HG02870 (cell line): ENCODE data around the gene CPSF4.
"Not testable (repeated sequence)": the region's sequence is repeated elsewhere in the genome, so short reads cannot be mapped to it uniquely, and the experiment has no call there.

Source experiments
- ATAC-seq: cut with Tn5 transposase; IDR thresholded peaks from one replicate; pipeline ENCODE4 v1.9.1; 2021; ENCODE audit warnings: mild to moderate bottlenecking, moderate library complexity; ENCODE audit not compliant: unreplicated experiment

Gene CPSF4

DNA sequence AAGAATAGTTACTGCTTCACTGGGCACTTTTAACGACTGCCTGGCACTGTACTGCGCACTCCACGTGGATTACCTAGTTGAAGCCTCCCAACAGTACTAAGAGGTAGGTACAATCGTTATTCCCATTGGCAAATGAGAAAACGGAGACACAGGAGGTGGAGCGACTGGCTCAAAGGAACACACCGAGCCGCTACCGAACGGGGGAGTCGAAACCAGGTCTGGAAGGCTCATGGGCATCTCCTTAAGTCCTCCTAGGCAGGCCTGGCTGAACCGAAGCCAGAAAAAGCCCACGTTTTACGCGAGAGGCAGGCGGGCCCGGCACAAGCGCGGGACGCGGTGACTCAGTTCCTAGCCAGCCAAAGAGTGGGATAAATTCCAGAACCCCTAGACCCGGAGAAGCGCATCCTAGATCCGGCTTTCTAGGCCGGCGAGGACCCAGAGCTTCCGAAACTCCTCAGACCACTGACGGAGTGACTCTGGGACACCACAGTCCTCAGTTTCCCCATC lies 30.8 kb upstream of the CPSF4 start:
- no peak for ATAC-seq

DNA sequence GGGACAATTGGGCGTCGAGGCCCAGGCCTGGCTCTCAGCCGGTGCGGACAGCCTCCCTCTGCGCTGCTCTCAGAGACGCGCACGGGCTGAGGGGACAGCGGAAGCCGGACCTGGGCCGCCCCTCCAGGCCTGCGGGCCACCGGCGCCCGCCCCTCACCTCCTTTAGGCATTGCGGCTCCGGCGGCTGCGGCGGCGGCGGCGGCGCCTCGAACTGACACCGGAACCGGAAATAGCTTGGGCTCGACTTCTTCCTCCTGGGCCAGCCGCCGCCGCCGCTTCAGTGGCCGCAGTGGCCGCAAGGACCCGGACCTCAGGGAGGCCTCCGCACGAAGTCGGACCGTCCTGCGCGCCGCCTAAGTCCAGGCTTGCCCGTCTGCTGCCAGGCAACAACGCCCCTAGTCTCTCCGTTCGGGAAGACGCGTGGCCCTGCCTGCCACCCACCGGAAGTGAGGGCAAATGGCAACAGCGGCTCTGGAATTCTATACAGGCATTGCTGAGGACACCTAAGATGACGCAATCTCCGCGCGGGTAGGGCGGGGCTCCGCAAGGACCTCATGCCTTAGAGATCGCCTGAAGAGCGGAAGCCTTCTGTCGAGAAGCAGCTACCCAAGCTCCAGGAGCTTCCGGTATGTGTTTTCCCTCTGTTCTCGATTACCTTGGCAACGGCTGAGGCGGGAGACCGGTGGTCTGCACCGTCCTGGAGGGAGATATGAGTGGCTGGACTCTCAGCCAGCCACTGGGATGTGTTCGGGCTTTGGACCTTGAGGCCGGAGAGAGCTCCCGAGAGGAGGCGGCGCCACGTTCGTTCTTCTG lies 30.2 kb upstream of the CPSF4 start, which contains the start of the genes BUD31 and PDAP1:
TSS of gene BUD31 (plus strand) at position 591 of the 813 bp plus-strand sequence. CDS start 2,124 bp downstream, outside the sequence.
TSS of gene PDAP1 (minus strand) at position 219 of the 813 bp plus-strand sequence. CDS start at position 170, 49 bp downstream.
- peak; percentile 68 for ATAC-seq

DNA sequence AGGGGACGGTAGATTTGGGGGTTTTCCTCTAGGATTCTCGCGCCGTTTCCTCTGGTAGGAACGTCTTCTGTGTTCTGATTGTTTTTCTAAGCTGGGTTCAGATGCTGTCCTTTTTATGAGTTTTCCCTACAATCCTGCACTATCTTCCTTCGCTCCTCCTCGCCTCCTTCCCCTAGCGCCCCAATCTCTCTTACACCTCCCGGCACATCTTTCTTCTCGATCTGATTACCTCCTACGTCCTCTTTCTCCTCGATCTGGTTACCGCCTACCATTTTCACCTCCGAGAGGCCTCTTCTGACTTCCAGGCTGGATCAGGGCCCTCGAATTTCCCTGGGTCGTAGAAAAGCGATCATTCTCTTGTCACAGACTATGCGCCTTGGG lies 29.6 kb upstream of the CPSF4 start:
- ATAC-seq = peak; percentile 3

DNA sequence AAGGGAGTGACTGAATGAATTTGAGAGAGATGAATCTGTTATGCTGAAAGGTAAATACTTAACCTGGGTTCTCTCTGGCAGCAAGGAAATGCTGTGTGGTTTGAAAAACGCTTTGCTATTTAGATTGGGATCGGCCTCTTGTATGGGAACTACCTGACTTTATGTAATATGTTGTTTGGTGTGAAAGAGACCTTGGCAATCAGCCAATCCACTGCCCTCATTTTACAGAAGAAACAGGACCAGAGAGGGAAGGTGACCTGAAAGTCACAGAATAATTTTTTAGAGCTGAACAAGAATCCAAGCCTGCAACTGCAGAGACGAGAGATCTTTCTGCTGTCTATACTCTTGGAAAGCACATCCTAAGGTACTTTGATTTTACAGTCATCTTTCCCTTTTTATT lies 28.9 kb upstream of the CPSF4 start:
- no peak for ATAC-seq

DNA sequence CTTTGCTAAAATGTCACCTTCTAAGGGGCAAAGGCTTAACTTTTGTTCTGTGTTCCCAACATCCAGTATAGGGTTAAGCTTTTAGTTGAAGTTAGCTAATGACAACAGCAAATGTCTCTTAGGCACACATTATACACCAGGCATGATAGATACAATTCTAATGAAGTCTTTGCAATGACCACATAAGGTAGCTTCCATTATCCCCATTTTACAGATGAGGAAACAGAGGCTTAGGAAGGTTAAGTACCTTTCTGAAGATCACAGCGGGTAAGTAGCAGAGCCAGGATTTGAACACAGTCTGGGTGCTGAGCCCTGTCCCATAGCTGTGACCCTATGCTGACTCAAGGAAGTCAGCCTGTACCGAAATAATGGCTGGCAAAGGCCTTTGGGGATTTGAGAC lies 28.1 kb upstream of the CPSF4 start:
- ATAC-seq = no peak

DNA sequence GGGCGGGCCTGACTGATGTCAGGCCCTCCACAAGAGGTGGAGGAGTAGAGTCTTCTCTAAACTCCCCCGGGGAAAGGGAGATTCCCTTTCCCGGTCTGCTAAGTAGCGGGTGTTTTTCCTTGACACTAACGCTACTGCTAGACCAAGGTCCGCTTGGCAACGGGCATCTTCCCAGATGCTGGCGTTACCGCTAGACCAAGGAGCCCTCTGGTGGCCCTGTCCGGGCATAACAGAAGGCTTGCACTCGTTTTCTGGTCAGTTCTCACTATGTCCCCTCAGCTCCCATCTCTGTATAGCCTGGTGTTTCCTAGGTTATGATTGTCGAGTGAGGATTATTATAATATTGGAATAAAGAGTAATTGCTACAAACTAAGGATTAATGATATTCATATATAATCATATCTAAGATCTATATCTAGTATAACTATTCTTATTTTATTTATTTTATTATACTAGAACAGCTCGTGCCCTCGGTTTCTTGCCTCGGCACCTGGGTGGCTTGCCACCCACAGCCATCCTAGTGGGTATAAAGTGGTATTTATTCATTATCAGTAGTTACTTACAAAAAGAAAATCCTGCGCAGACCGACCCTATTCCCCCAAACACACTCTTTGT lies 23.1 kb upstream of the CPSF4 start:
- ATAC-seq = not testable (repeated sequence)

DNA sequence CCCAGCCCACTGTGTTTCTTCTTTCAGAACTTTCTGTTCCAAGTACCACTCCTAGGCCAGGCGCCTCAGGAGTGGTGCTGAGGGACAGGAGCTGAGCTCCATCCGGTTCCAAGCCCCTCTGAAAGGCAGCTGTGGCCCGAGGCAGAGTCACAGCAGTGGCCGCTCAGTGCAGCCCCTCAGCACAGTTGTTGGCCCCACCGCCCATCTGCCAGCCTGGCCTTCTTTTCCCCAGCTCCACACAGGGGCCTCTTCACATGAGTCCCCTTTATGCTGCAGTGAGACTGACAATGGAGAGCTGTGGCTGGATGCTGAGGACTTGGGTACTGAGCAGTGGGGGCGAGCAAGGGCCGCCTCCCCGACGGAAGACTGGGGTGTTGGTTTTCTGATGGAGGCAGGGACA lies 20.5 kb upstream of the CPSF4 start:
- no peak for ATAC-seq

DNA sequence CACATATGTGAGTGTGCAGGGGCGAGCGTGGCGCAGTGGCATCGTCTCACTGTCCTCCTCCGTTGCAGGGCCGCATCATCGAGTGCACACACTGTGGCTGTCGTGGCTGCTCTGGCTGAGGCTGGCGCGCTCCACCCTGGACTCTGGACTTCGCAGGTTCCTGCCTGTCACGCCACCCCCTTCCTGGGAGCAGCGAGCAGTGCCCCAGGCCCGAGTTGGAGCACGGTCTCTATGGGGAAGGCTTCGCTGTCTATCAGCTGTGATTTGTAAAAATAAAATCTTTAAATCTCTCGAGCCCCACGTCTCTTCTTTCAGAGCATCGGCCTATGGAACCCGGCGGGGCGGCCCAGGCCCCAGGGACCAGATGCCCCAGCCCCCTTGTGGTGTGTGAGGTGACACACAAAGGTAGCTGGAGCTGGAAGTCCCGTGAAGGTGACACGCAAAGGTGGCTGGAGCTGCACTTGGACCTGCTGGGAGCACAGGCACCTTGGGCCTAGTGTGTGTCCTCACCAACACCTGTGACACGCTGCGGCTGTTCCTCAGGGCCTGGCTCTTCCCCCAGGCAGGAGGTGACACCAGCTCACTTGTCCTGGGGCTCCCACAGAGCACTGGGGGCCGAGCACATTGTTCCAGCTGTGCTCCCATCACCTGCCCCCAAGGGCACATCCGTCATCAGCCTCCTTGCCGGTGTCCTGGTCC lies 19.3 kb upstream of the CPSF4 start:
- ATAC-seq = no peak

DNA sequence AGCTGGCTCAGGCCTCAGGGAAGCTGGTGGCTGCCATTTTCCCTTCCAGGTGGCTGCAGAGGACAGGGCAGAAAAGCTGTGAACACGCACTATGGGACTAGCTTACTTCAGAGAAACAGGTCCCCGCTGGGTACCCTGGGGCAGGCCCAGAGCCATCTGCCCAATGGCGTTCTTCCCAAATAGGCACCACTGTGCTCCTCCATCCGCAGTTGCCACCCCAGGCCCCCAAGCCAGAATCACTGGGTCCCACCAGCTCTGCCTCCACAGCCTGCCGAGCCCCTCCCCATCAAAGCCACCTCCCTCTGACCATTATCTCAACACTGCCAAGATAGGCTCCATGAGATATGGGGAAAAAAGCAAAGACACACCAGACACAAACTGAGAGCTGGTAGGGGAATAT lies 18.5 kb upstream of the CPSF4 start:
- ATAC-seq = no peak

DNA sequence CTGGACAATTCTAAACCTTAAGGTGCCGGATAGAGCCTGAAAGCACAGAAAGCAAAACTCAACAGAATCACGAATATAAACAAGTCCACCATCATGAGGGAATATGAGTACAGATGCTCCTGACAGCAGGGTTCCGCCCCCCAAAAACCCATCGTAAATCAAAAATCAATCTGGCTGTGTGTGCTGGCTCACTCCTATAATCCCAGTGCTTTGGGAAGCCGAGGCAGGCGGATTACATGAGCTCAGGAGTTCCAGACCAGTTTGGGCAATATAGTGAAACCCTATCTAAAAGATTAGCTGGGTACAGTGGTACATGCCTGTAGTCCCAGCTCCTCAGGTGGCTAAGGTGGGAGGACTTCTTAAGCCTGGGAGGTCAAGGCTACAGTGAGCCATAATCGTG lies 17.8 kb upstream of the CPSF4 start:
- ATAC-seq = no peak

DNA sequence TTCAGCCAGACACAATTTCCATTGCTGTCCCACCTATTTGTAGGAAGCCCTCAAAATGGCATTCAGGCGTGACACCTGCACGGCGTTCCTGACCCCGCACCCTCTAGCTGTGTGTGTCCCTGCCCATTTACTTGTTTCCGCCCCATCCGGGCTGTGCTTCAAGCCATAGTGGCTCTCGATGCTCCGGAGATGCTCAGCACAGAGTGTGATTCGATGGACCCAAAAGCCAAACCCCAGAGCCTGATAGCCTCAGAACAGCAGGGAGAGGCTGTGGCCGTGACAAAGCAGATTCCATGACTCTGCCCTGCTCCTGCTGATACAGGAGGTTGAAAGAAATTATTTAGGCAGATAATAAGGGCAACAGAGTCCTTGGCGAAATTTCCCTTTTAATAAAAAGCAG lies 16.6 kb upstream of the CPSF4 start:
- ATAC-seq = no peak

DNA sequence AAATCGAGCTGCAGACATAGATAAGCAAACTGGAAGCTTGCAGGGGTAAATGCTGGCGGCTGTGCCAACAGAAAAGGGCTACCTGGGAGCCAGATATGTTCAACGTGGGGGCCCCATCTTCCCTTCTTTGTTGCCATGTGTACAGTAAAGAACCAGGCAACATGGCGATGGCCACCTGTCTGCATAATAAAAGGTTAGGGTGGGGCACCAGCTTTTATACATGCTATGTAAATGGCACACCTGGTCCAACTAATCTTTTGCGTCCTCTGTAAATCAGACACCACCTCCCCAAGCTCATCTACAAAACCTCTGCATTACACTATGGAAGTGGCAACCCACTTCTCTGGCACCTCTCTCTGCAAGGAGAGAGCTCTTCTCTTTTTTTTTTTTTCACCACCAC lies 16.1 kb upstream of the CPSF4 start:
- no peak for ATAC-seq

DNA sequence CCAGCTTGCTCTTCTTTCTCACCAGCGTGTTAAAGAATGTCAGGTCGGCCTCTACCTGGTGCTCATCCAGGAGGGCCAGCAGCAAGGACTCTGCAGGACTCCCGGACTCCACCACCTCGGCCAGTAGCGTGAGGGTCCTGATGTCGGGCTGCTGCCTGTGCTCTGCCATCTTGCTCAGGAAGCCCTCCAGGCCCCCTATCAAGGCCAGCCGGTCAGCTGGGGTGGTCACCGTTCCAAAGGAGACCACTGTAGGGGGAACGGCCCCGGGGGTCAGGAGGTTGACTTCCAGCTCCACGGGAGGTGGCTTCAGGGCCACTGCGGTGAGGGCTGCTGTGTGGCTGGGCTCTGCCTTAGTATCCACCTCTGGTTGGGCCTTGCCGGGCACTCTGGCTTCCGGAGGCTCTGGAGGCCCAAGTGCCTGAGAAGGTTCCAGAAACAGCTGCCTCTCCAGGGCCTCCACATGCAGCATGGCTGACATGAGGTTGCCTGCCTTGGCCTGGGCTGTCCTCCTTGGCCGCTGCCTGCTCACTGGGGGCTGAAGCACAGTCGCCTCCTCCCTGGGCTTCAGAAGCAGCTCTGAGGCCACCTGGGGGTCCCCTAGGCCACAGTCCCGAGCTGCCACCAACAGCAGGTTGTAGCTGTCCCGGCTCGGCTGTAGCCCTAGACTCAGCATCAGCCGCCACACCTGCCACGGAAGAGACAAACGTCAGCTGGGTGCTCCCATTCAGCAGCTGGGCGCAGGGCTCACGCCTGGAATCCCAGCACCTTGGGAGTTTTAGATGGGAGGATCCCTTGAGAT lies 13.6 kb upstream of the CPSF4 start:
- ATAC-seq = no peak

DNA sequence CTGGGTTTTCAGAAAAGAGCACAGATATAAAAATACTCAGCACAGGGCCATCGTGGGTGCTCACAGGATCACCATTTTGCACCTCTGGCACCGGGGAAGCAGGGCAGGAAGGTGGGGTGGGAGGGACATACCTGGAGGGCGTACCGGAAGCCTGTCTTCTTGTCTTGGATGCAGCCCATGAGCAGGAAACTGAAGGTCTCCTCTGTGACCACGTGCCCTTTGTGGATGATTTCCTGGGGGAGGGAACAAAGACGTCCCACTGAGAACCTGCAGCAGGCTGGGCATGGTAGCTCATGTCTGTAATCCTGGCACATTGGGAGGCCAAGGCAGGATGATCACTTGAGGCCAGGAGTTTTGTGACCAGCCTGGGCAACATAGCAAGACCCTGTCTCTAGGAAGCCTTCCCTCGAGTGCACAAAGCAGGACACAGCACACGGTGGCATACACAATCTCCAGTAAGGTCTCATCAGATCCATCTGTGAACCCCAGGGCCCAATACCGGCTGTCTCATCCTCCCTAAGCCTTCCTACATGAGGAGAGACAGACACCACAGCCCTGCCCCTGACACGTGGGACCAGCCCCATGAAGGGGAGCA lies 9.7 kb upstream of the CPSF4 start:
- no peak for ATAC-seq

DNA sequence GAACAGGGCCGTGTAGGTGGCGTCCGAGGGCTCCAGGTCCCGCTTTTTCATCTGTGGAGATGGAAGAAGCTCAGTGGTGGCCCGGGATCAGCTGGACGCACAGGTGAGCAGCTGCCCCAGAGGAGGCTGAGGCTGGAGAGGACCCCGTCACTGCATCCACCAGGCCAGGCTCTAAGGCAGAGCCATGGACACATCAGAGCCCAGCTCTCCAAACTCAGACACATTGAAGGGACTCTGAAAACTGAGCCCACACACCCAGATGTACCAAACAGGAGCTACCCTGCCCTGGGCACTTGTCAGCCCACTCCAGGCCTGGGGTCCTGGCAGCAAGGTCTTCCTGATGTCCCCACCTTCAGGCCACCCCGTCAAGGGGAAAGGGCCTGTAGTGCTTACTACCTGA lies 9.0 kb upstream of the CPSF4 start:
- ATAC-seq = no peak

DNA sequence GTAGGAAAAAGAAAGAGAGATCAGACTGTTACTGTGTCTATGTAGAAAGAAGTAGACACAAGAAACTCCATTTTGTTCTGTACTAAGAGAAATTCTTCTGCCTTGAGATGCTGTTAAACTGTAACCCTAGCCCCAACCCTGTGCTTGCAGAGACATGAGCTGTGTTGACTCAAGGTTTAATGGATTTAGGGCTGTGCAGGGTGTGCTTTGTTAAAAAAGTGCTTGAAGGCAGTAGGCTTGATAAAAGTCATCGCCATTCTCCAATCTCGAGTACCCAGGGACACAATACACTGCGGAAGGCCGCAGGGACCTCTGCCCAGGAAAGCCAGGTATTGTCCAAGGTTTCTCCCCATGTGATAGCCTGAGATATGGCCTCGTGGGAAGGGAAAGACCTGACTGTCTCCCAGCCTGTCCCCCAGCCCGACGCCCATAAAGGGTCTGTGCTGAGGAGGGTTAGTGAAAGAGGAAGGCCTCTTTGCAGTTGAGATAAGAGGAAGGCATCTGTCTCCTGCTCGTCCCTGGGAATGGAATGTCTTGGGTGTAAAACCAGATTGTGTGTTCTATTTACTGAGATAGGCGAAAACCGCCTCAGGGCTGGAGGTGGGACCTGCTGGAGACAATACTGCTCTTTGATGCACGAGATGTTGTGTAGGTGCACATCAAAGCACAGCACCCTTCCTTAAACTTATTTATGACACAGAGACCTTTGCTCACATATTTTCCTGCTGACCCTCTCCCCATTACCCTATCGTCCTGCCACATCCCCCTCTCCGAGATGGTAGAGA lies 6.8 kb upstream of the CPSF4 start:
- ATAC-seq = not testable (repeated sequence)

DNA sequence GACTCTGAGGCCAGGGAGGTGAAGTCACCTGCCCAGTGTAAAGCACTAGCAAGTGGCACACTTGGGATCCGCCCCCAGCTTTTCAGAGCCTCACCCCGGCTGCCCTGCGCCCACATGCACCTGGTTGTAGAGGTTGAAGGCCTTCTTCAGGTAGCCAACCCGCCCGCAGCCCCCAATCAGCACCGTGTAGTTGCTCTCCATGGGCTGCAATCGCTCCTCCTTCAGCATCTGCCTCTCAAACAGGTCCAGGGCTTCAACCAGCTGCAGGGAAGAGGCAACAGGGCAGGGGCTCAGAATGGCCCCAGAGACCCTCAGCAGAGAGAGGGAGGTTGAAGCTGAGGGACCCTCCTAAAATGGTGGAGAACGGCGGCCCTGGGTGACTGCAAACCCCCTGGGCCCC lies 5.6 kb upstream of the CPSF4 start:
- ATAC-seq = no peak

DNA sequence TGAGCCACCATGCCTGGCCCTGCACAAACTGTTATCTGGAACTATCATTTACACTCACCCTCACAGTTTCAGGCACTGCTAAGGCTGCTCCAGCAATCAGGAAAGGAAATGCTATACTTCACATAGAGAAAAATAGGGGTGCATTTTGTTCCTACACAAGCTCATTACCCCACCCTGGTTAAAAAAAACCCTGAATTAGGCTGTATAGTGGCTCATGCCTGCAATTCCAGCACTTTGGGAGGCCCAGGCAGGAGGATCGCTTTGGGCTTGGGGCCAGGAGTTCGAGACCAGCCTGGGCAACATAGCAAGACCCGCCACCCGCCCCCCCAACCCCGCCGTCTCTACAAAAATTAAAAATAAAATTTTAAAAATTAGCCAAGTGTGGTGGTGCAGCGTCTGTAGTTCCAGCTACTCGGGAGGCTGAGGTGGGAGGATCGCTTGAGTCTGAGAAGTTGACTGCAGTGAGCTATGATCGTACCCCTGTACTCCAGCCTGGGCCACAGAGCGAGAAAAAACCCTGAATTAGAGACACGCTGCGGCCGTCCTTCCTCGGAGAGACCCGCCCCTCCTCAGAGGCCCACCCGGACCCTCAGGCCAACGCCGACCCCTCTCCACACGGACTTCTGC lies 684 bp upstream of the CPSF4 start:
- ATAC-seq = no peak

DNA sequence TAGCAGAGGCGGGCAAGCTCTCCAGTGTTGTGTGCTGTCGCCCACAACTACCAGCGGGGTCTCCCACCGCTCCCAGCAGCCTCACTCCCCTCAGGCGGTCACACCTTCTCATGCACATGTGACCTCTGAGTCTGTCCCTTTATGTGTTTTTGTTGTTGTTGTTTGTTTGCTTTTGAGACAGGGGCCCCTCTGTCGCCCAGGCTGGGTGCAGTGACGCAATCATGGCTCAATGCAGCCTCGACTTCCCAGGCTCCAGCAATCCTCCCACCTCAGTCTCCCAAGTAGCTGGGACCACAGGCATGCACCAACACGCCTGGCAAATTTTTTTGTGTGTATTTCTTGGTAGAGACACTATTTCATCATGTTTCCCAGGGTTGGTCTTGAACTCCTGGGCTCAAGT lies 1.5 kb downstream of the CPSF4 start:
- no peak for ATAC-seq
